Transverse colon (tissue), 3 donors: ENCODE results near the gene ZNF865.

Experiments used
- CTCF ChIP-seq, 5 experiments: fragments of 200-600 bp in 3 of 5; fragments of 450-650 bp in 2 of 5; sonication (generic) in 3 of 5; IDR thresholded peaks; 1 replicate in 2 of 5; 2 replicates in 3 of 5; pipeline ENCODE4 v1.5.1; 2016 to 2017; ENCODE audit warnings: antibody characterized with exemption in 5 of 5, inconsistent platforms in 3 of 5, mild to moderate bottlenecking in 2 of 5, moderate library complexity in 1 of 5
- POLR2A ChIP-seq: fragments of 450-650 bp; IDR thresholded peaks from one replicate; pipeline ENCODE4 v1.6.1; 2016; ENCODE audit warnings: antibody characterized with exemption, mild to moderate bottlenecking, moderate library complexity

- TF ChIP-seq CTCF (IDR thresholded peaks at IDR 0.05) (no peak), POLR2A (no peak)
Measured at GRCh38 chr19:55621673-55622231, 16.3 kb downstream of the ZNF865 start.
